Measurements from ENCODE around the gene RNF133.

DNA sequence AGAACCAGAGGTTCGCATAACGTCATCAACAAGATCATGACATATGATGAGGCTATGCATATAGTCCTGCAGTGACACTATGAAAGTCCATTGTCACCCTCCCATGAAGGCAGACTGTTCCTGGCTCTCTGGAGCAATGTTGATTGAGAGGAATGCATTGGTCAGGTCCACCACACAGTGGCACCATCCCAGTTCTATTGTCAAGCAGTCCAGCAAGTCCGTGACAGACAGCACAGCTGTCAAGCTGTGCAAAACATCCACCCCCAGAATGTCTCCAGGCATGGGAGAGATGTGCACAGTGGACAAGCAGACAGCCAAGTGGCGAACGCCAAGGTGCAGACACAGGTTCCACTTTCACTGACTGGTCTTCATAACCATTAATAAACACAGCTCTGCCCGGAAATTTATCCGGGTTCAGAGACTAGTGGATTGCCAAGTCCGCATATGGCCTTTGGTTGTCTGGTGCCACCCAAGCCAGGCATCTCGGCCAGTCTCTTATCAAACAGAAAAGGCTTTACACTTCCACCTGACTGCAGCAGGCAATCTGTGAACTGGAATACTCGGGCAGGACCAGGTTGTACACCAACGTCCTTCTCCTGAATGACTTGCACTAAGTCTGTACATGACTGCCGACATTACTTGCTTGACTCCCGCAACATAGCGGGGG, 7.2 kb downstream of the RNF133 start:
- TF ChIP-seq, protein P1, sequence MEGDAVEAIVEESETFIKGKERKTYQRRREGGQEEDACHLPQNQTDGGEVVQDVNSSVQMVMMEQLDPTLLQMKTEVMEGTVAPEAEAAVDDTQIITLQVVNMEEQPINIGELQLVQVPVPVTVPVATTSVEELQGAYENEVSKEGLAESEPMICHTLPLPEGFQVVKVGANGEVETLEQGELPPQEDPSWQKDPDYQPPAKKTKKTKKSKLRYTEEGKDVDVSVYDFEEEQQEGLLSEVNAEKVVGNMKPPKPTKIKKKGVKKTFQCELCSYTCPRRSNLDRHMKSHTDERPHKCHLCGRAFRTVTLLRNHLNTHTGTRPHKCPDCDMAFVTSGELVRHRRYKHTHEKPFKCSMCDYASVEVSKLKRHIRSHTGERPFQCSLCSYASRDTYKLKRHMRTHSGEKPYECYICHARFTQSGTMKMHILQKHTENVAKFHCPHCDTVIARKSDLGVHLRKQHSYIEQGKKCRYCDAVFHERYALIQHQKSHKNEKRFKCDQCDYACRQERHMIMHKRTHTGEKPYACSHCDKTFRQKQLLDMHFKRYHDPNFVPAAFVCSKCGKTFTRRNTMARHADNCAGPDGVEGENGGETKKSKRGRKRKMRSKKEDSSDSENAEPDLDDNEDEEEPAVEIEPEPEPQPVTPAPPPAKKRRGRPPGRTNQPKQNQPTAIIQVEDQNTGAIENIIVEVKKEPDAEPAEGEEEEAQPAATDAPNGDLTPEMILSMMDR (IDR thresholded peaks at IDR 0.05; ENCODE audit: poor library complexity), result no peak
- no peak for TF ChIP-seq EZH2 (IDR thresholded peaks at IDR 0.05; ENCODE audit: borderline replicate concordance)
- TF ChIP-seq EZH2phosphoT487 (IDR thresholded peaks at IDR 0.05; ENCODE audit: low read depth, severe bottlenecking, unreplicated experiment), result no peak

Measured in hepatocyte (in vitro differentiated cells).